ENCODE results near the gene ZNF678.
"Not testable (repeated sequence)": the region's sequence is repeated elsewhere in the genome, so short reads cannot be mapped to it uniquely, and the experiment has no call there.

ZNF678 gene

DNA sequence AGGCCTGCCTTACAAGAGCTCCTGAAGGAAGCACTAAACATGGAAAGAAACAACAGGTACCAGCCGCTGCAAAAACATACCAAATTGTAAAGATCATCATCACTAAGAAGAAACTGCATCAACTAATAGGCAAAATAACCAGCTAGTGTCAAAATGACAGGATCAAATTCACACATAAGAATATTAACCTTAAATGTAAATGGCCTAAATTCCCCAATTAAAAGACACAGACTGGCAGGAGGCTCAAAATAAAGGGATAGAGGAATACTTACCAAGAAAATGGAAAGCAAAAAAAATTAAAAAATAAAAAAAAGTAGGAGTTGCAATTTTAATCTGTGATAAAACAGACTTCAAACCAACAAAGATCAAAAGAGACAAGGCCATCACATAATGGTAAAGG lies 11.5 kb upstream of the ZNF678 start:
- DNase-seq (ENCODE audit: low spot score), result not testable (repeated sequence)

DNA sequence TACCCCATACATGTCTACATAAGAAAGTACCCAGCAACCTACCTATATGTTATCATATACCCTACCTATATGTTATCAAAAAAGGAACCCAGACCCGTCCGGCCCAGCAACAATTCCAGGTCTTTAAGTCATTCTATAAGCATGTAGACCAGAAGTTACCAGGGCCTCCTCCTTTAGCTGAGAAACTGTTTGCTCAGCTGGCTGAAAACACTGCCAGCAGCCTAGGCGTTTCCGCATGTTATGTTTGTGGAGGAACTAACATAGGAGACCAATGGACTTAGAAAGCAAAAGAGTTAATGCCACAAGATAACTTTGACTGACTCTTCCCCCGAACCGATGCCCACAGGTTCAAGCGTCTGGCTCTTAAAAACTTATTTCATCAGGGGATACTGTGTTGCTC lies 7.1 kb upstream of the ZNF678 start:
- no peak for DNase-seq (ENCODE audit: low spot score)

DNA sequence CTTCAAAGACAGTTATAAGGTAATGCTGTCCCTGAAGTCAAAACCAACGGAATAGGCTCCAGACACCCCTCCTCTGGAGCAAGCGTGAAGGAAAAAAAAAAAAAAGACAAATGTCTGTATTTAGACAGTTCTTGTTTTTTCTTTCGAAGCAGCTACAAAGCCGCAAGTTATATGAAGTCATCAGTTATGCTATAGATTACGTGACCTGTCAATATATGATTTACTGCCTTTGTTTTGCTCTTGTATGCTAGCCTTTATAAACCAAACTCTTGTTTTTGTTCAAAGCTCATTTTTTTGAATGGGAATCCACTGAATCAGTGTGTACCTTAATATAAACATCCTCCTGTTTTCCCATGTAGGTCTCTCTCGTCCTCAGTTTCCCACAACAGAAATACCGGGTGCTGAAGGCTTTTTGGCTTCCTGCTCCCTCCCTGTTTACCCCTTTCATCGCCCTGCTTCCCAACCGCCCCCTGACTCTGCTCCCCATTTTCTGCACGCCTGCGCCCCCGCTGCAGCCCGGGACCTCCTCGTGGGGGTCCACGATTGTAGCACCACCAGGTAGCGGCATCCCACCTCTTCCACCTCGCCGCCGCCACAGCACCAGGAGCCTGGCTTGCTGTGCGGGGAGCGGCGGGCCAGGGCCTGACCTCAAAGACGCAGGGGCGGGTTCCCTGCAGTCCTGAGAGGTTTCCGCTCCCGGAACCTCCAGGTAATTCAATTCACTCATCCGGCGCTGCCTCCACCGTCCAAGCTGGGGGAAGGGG lies 5.2 kb upstream of the ZNF678 start:
- DNase-seq (ENCODE audit: low spot score), result no peak

DNA sequence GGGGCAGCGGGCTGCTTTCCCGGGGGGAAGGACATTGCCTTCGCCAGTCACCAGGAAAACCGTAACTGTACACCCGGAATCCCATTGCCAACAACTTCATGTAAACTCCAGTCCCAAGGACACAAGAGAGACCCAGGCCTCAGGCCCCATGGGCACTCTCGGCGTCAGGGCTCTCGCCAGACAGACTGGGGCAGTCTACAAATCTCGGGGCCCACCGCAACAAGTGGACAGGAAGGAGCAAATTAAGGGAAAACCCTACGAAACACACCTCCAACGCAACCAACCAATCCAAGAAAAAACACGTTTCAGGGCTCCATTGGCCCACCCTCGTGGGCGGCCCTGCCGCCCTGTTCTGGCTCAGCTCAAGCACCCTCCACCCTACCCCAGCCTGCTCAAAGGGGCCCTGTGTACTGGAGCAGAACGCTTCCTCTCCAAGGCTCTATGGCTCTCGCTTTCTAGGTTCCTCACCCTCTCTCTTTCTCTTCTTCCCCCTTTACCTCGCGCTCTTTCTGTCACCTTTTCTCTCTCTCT lies 4.6 kb upstream of the ZNF678 start:
- no peak for DNase-seq (ENCODE audit: low spot score)

DNA sequence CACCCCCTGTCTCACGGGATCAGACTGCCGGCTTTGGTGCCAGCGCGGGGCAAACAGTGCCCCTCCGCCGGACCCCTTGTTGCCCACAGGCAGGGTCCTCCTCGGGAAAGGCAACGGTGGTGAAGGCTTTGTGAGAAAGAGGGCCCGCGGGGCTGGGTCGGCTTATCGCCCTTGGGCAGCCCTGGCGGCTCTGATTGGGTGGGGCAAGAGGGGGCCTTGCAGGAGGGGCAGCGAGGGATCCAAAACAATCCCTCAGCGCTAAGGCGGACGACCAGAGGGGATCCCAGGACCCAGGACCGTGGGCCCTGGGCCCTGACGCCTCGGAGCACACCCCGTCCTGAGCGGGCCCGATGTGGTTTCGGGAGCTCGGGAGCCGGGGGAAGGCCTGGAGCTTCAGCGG lies 3.9 kb upstream of the ZNF678 start:
- DNase-seq (ENCODE audit: low spot score), result no peak

DNA sequence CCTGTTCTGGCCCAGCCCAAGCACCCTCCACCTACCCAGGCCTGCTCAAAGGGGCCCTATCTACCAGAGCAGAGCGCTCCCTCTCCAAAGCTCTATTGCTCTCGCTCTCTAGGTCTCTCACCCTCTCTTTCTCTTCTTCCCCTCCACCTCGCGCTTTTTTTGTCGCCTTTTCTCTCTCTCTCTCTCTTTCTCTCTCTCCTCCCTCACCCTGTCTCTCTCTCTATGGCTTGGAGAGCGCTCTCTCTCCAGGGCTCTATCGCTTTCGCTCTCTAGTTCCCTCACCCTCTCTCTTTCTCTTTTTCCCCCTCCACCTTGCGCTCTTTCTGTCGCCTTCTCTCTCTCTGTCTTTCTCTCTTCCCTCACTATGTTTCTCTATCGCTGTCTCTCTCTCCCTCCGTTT lies 3.4 kb upstream of the ZNF678 start:
- no peak for DNase-seq (ENCODE audit: low spot score)

DNA sequence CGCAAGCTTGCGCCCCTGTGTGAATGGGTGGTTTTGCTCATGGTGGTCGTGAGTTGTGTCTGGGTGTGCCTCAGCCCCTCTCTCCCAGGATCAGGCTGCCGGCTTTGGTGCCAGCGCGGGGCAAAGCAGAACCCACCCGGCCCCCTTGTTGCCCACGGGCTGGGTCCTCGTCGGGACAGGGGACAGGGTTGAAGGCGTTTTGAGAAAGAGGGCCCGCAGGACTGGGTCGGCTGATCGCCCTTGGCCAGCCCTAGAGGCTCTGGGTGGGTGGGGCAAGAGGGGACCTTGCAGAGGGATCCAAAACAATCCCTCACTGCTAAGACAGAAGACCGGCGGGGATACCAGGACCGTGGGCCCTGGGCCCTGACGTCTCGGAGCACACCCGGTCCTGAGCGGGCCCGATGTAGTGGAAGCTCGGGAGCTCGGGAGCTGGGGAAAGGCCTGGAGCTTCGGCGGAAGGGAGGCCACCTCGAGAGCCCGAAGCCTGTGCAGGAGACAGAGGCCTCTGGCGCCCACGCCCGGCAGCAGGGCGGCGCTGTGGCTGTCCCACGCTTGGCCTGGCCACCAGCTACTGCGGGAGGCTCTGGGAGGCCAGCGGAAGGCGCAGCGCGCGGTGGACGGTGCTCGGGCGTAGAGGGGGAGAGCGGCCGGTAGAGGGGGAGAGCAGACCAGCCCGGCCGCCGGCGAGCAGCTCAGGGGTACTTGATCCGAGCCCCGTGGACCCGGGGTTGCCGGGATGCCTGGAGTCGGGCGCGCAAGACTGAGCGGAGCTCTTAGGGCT lies 2.8 kb upstream of the ZNF678 start:
- DNase-seq (ENCODE audit: low spot score), result no peak

DNA sequence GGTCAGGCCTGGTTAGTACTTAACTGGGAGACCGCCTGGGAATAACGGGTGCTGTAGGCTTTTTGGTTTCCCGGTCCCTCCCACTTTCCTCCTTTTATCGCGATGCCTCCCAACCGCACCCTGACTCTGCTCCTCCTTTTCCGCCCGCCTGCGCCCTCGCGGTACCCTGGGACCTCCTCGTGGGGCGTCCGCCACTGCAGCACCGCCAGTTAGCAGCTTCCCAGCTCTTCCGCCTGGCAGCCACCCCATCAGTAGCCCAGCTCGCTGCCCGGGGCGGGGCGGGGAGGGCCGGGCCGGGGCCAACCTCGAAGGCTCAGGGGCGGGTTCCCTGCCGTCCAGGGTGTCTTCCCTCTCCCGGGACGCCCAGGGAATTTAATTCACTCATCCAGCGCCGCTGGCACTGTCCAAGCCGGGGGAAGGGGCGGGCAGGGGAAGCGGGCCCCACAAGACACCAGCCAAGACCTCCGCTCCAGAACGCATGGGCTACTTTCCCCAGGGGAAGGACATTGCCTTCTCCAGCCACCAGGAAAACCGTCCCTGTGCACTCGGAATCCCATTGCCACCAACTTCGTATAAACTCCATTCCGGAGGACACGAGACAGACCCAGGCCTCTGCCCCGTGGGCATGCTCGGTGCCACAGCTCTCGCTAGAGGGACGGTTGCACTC lies 2.0 kb upstream of the ZNF678 start:
- no peak for DNase-seq (ENCODE audit: low spot score)

DNA sequence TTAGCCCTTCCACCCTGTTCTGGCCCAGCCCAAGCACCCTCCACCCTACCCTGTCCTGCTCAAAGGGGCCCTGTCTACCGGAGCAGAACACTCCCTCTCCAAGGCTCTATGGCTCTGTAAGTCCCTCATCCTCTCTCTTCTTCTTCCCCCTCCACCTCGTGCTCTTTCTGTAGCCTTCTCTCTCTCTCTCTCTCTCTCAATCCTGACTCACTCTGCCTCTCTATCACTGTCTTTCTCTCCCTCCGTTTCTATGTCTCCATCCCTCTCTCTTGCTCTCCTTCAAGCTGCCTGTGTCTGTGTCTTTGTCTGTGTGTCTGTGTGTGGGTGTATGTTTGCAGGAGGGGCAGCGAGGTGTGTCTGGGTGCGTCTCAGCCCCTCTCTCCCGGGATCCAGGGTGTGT lies 1.3 kb upstream of the ZNF678 start:
- DNase-seq (ENCODE audit: low spot score), result no peak

DNA sequence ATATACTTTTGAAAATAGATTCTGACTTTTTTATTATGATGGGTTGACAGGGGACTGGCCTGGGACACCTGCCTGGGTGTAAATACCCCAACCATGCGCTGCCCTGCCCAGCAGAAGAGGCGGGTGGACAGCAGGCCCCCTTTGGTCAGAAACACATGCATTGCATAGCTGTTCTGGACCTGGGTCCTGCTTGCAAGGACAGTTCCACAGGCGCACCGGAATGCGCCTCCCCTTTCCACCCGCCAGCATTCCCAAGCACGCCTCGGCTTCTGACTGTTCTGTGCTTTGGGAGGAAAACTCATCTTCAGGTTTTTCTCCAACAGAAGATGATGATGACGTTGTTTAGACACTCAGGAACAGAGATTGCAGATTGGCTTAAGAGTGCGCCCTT lies 428 bp upstream of the ZNF678 start:
- DNase-seq (ENCODE audit: low spot score), result no peak

DNA sequence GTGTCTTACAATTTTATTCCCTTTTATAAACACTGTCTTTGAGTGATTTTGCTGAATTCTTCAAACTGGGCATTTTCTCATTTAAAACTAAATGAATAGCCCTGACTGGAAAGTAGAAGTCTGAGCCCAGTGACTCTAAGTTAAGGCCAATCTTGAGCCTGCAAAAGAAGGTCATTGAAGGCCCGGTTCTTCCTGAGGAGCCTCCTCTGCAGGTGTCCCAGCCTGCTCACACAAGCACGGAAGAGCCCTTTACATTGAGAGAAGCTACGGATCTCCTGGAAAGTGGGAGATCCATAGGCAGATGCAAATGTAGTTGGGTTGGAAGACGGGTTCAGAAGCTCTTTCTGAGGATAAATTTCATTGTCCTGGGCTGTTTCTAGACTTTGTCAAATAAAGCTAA lies 3.9 kb downstream of the ZNF678 start:
- DNase-seq (ENCODE audit: low spot score), result no peak

DNA sequence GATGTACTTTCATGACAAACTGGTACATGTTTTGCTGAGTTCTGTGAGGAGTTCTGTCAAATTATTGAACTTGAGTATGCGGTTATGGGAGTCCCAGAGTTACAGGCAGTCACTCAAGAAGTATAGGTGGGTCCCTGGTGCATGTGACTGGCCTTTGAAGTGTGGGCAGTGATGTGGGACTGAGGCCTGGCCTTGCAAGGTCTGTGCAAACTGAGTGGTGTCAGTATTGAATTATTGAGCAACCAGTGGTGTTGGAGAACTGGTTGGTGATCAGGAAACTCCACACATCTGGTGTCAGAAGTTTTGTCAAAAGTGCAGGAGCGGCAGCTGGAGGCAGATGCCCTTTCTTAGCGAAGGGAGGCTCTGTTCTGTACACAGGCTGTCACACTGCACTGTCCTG lies 5.2 kb downstream of the ZNF678 start:
- no peak for DNase-seq (ENCODE audit: low spot score)

DNA sequence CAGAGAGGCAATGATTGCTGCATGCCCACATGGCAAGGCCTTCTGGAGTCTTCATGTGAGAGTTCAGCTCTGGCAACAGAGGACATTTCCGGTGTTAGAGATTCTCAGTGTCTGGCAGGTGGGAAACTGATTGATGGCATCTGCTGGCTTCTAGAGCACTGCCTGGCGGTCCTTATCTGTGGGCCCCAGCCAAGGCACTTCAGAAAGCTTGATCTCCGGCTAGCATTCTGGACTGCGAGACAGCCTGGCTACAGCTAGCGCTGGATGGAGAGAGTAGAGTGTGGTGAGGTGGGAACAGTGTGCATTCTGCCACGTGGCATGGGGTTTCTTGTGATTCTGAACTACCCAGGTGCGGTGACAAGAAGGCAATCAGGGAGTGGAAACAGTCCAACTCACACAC lies 9.4 kb downstream of the ZNF678 start:
- DNase-seq (ENCODE audit: low spot score), result no peak

DNA sequence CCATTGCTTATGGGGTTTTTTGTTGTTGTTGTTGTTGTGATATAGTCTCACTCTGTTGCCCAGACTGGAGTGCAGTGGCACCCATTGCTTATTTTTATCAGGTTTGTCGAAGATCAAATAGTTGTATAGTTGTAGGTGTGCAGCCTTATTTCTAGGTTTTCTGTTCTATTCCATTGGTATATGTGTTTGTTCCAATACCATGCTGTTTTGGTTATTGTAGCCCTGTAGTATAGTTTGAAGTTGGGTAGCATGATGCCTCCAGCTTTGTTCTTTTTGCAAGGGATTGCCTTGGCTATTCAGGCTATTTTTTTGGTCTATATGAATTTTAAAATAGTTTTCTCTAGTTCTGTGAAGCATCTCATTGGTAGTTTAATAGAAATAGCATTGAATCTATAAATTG lies 11.6 kb downstream of the ZNF678 start:
- DNase-seq (ENCODE audit: low spot score), result no peak

DNA sequence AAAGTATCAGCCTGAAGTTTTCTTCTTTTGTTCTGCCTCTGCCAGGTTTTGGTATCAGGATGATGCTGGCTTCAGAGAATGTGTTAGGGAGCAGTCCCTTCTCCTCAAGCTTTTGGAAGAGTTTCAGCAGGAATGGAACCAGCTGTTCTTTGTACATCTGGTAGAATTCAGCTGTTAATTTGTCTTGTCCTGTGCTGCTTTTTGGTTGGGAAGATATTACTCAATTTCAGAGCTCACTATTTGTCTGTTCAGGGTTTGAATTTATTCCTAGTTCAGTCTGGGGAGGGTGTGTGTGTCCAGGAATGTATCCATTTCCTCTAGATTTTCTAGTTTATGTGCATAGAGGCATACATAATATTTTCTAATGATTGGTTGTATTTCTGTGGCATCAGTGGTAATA lies 12.8 kb downstream of the ZNF678 start:
- no peak for DNase-seq (ENCODE audit: low spot score)

DNA sequence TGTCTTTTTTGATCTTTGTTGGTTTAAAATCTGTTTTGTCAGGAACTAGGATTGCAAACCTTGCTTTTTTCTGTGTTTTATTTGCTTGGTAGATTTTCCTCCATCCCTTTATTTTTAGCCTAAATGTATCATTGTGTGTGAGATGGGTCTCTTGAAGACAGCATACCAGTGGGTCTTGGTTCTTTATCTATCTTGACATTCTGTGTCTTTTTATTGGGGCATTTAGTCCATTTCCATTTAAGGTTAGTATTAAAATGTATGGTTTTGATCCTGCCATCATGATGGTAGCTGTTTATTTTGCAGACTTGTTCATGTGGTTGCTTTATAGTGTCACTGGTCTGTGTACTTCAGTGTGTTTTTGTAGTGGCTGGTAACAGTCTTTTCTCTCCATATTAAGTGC lies 14.1 kb downstream of the ZNF678 start:
- DNase-seq (ENCODE audit: low spot score), result no peak

DNA sequence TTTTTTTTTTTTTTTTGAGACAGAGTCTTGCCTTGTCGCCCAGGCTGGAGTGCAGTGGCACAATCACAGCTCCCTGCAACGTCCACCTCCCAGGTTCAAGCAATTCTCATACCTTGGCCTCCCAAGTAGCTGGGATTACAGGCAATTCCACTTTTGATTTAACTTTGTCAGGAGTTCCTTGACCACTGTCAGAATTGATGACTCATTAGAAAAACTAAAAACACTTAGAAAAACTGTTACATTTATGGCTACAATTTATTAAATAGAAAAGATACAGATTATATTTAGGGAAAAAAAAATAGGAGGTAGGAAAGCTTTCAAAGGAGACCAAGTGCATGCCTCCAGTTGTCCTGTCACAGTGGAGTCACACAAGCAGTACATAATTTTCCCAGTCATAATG lies 20.0 kb downstream of the ZNF678 start:
- DNase-seq (ENCODE audit: low spot score), result no peak

DNA sequence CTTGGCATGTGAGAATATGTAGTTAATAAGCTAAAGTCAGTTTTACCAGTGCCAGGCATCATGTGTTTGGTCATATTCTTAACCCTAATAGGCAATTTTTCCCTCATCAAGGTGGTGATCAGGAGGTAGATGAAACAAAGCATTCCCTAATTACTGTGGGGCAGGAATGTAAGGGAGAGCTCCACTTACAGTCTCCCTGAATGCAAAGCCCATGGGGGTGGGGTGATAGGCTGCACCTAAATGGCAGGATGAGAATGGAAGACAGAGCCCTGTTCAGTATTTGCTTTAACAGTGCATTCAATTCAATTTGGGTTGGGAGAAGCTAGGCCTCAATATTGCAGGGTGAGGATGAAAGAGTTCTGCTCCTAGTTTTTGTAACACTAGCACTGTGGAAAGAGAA lies 23.4 kb downstream of the ZNF678 start:
- no peak for DNase-seq (ENCODE audit: low spot score)

DNA sequence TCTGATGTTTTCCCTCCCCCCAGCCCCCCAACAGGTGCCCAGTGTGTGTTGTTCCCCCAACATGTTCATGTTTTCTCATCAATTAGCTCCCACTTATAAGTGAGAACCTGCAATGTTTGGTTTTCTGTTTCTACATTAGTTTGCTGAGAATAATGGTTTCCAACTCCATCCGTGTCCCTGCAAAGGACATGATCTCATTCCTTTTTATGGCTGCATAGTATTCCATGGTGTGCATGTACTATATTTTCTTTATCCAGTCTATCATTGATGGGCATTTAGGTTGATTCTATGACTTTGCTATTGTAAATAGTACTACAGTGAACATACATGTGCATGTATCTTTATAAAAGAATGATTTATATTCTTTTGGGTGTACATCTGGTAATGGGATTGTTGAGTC lies 24.6 kb downstream of the ZNF678 start:
- no peak for DNase-seq (ENCODE audit: low spot score)

DNA sequence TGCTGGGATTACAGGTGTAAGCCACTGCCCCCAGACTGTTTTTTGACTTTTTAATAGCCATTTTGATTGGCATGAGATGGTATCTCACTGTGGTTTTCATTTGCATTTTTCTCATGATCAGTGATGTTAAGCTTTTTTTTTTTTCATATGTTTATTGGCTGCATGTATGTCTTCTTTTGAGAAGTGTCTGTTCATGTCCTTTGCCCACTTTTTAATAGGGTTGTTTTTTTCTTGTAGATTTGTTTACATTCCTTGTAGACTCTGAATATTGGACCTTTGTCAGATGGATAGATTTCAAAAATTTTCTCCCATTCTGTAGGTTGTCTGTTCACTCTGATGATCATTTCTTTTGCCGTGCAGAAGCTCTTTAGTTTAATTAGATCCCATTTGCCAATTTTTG lies 25.4 kb downstream of the ZNF678 start:
- not testable (repeated sequence) for DNase-seq (ENCODE audit: low spot score)

DNA sequence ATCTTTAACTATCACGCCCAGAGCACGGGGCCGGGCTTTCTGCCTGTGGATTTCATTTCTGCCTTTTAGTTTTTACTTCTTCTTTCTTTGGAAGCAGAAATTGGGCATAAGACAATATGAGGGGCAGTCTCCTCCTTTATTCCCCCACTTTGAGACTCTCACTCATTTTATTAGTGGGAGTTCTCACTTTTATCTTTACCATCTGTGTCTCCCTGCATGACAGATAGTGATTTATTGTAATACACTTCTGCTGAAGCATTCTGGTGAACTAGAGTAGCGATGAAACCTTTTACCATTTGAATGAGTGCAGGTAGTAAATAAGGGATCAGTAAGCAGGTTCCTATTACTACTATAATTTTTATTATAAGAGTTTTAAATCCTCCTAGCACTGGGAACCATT lies 26.4 kb downstream of the ZNF678 start:
- not testable (repeated sequence) for DNase-seq (ENCODE audit: low spot score)

DNA sequence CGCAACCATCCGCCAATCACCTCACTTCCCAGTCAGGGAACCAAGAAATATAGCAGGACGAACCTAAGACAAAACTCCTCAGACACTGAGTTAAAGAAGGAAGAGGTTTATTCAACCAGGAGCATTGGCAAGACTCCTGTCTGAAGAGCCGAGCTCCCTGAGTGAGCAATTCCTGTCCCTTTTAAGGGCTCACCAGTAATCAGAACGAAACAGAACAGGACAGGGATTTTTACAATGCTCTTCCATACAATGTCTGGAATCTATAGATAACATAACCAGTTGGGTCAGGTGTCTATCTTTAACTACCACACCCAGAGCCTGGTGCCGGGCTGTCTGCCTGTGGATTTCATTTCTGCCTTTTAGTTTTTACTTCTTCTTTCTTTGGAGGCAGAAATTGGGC lies 32.9 kb downstream of the ZNF678 start:
- DNase-seq (ENCODE audit: low spot score), result not testable (repeated sequence)

DNA sequence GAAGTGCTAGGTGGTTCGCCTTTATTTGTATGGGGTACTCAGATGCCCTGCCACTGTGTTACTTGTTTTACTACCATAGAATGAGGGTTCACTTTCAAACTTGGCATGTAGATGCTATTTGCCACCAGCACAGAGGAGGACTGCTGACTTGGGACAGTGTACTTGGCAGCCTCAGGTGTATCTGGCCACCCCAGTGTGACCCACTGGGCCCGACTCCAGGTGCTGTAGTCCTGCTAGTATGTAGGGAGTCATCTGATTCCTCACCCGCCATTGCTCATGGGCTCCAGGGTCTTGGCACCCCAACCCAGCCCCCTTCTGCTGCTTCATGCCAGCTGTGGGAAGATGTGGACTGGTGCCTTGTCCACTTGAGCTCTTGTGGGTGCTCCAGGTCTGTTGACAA lies 40.0 kb downstream of the ZNF678 start:
- no peak for DNase-seq (ENCODE audit: low spot score)
